Neural cell (in vitro differentiated cells): ENCODE results near the gene TYW1. TPM values are rescaled to one million over a fixed set of nuclear protein-coding genes. Genes with fewer than 3 reads are reported as not detected.
"Not testable (repeated sequence)": the region's sequence is repeated elsewhere in the genome, so short reads cannot be mapped to it uniquely, and the experiment has no call there.

ENCODE experiments used
- H2AFZ ChIP-seq: fragments of 200-600, 300-800 bp; sonication (generic), shearing (Covaris generic); 2 replicates; pipeline ENCODE4 v1.6.0; 2014; ENCODE audit warnings: low read depth, mild to moderate bottlenecking, antibody characterized with exemption, low read length, moderate library complexity
- H3F3A ChIP-seq: fragments of 200-600 bp; shearing (Covaris generic); 2 replicates; pipeline ENCODE4 v1.6.1; 2016; ENCODE audit warnings: mild to moderate bottlenecking, moderate library complexity, mixed read lengths, antibody characterized with exemption, low read length; ENCODE audit not compliant: insufficient read depth, poor library complexity, severe bottlenecking
- H3K27ac ChIP-seq: fragments of 200-600, 300-800 bp; sonication (generic), shearing (Covaris generic); 2 replicates; pipeline ENCODE4 v1.5.1; 2014; ENCODE audit warnings: mild to moderate bottlenecking, low read length, moderate library complexity
- H3K27me3 ChIP-seq: fragments of 300-800, 200-600 bp; sonication (generic), shearing (Covaris generic); 2 replicates; pipeline ENCODE4 v1.6.0; 2014; ENCODE audit warnings: mild to moderate bottlenecking, low read depth, low read length, moderate library complexity; ENCODE audit not compliant: insufficient read depth
- H3K36me3 ChIP-seq: fragments of 300-800, 200-600 bp; sonication (generic), shearing (Covaris generic); 2 replicates; pipeline ENCODE4 v1.5.1; 2014; ENCODE audit warnings: mild to moderate bottlenecking, antibody characterized with exemption, low read length, moderate library complexity; ENCODE audit not compliant: insufficient read depth
- H3K4me2 ChIP-seq: fragments of 300-800, 200-600 bp; sonication (generic), shearing (Covaris generic); 2 replicates; pipeline ENCODE4 v1.6.0; 2014; ENCODE audit warnings: mild to moderate bottlenecking, low read length
- H3K4me3 ChIP-seq: fragments of 300-800, 200-600 bp; sonication (generic), shearing (Covaris generic); 2 replicates; pipeline ENCODE4 v1.5.1; 2014; ENCODE audit warnings: mild to moderate bottlenecking, low read length, moderate library complexity
- H3K79me2 ChIP-seq: fragments of 200-600 bp; shearing (Covaris generic); replicated peaks from 2 replicates; pipeline ENCODE4 v1.6.0; 2014; ENCODE audit warnings: mild to moderate bottlenecking, low read length, moderate library complexity; ENCODE audit not compliant: insufficient read depth
- H3K9ac ChIP-seq: fragments of 300-800, 200-600 bp; sonication (generic), shearing (Covaris generic); 2 replicates; pipeline ENCODE4 v1.6.1; 2016; ENCODE audit warnings: mild to moderate bottlenecking, low read length, mixed read lengths
- H3K9me2 ChIP-seq: fragments of 200-600 bp; shearing (Covaris generic); 2 replicates; pipeline ENCODE4 v1.6.1; 2016; ENCODE audit warnings: mild to moderate bottlenecking, low read length, mixed read lengths; ENCODE audit not compliant: insufficient read depth
- H3K9me3 ChIP-seq: fragments of 200-600, 300-800 bp; sonication (generic), shearing (Covaris generic); 2 replicates; pipeline ENCODE4 v1.6.1; 2016; ENCODE audit warnings: mild to moderate bottlenecking, mixed run types, low read length, moderate library complexity, mixed read lengths
- H4K20me1 ChIP-seq: fragments of 200-600 bp; shearing (Covaris generic); 2 replicates; pipeline ENCODE4 v1.6.1; 2016; ENCODE audit warnings: mild to moderate bottlenecking, mixed run types; ENCODE audit not compliant: insufficient read depth
- polyA plus RNA-seq: library from polyadenylated mRNA; depleted of rRNA; stranded (reverse); fragments of >200 nt; gene quantifications from 2 replicates; pipeline ENCODE4 v1.2.3, GENCODE V29; 2014

Gene TYW1
- polyA plus RNA-seq, 1 donor from 2014 or later: 14.9 TPM

- not testable (repeated sequence) for H3K27me3 ChIP-seq, H3K4me2 ChIP-seq, H3K9me2 ChIP-seq, H3K79me2 ChIP-seq, H2AFZ ChIP-seq, H3K4me3 ChIP-seq, H3F3A ChIP-seq, H3K27ac ChIP-seq, H3K36me3 ChIP-seq, H3K9ac ChIP-seq, H3K9me3 ChIP-seq, H4K20me1 ChIP-seq
Measured at GRCh38 chr7:67213038-67213437, 216.4 kb downstream of the TYW1 start.

- not testable (repeated sequence) for H3K36me3 ChIP-seq, H4K20me1 ChIP-seq, H3K79me2 ChIP-seq, H3K9me2 ChIP-seq, H3K4me2 ChIP-seq, H3K4me3 ChIP-seq, H2AFZ ChIP-seq, H3K27me3 ChIP-seq, H3F3A ChIP-seq, H3K27ac ChIP-seq, H3K9me3 ChIP-seq, H3K9ac ChIP-seq
Measured at GRCh38 chr7:67223551-67223950, 226.9 kb downstream of the TYW1 start.

DNA sequence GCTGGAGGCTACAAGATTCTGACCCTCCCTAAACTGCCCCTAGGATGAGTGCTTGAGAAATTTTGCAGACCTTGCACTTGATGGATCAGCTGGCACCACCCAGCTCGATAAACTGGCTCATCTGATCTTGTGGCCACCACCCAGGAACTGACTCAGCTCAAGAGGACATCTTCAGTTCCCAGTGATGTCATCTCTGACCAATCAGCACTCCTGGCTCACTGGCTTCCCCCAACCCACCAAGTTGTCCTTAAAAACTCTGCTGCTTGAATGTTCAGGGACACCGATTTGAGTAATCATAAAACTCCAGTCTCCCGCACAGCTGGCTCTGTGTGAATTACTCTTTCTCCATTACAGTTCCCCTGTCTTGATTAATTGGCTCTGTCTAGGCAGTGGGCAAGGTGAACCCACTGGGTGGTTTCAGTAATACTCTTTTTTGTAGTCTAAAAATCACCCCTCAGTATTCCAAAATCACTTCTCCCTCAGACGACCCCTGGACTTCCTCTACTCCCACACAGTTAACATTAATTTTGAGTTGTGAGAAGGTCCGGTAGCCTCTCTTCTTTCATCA is 229.8 kb downstream of the TYW1 start:
- H3F3A ChIP-seq, H3K36me3 ChIP-seq, H3K27ac ChIP-seq, H2AFZ ChIP-seq, H4K20me1 ChIP-seq, H3K9ac ChIP-seq, H3K9me3 ChIP-seq, H3K9me2 ChIP-seq, H3K4me2 ChIP-seq, H3K4me3 ChIP-seq, H3K27me3 ChIP-seq, H3K79me2 ChIP-seq: not testable (repeated sequence)

DNA sequence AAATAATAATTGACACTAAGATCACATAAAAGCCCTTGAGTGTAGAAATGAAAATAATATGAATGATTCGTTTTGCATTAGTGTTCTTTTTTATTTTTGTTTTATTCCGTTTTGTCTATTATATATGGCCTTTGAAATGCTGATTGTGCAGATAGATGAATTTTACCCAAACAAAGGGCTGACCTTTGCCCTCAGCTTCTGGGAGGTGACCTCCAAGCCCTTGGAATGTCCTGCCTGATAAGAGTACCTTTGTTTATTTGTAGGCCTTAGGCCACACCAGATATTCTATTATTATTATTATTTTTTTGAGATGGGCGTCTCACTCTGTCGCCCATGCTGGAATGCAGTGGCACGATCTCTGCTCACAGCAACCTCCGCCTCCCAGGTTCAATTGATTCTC is 230.3 kb downstream of the TYW1 start:
- H3K4me3 ChIP-seq, H3F3A ChIP-seq, H3K27ac ChIP-seq, H3K9me2 ChIP-seq, H2AFZ ChIP-seq, H3K27me3 ChIP-seq, H3K79me2 ChIP-seq, H3K9ac ChIP-seq, H3K9me3 ChIP-seq, H4K20me1 ChIP-seq, H3K4me2 ChIP-seq, H3K36me3 ChIP-seq: not testable (repeated sequence)

GRCh38 chr7:67229018-67229417 is 232.4 kb downstream of the TYW1 start:
- H4K20me1 ChIP-seq, H3F3A ChIP-seq, H3K27ac ChIP-seq, H3K36me3 ChIP-seq, H3K4me3 ChIP-seq, H3K27me3 ChIP-seq, H3K9ac ChIP-seq, H2AFZ ChIP-seq, H3K4me2 ChIP-seq, H3K79me2 ChIP-seq, H3K9me3 ChIP-seq, H3K9me2 ChIP-seq: not testable (repeated sequence)

GRCh38 chr7:67230029-67230428 is 233.4 kb downstream of the TYW1 start:
- not testable (repeated sequence) for H3K4me3 ChIP-seq, H4K20me1 ChIP-seq, H3K27me3 ChIP-seq, H3K9ac ChIP-seq, H3K9me2 ChIP-seq, H3K4me2 ChIP-seq, H3K27ac ChIP-seq, H3K79me2 ChIP-seq, H3F3A ChIP-seq, H3K9me3 ChIP-seq, H3K36me3 ChIP-seq, H2AFZ ChIP-seq

DNA sequence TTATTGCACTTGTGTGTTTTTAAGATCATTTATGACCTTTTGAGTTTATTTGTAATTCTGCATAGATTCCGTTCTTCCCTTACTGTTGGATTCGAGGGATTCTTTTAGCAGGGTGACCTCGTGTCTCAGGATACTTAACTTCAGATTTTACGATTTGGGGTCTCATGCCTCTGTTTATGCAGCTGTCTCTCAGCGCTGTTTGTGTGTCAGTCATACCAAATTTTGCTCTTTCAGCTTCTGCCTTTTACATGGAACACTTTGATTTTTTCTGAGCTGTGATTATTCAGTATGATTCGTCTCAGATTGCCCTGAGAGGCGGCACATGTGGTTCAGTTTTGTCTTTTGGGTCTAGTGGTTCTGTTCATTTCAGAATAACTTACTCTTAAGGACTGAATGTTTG is 236.9 kb downstream of the TYW1 start:
- H3F3A ChIP-seq, H3K9me3 ChIP-seq, H3K4me3 ChIP-seq, H3K27ac ChIP-seq, H3K9ac ChIP-seq, H3K4me2 ChIP-seq, H3K79me2 ChIP-seq, H4K20me1 ChIP-seq, H3K36me3 ChIP-seq, H3K27me3 ChIP-seq, H3K9me2 ChIP-seq, H2AFZ ChIP-seq: not testable (repeated sequence)

DNA sequence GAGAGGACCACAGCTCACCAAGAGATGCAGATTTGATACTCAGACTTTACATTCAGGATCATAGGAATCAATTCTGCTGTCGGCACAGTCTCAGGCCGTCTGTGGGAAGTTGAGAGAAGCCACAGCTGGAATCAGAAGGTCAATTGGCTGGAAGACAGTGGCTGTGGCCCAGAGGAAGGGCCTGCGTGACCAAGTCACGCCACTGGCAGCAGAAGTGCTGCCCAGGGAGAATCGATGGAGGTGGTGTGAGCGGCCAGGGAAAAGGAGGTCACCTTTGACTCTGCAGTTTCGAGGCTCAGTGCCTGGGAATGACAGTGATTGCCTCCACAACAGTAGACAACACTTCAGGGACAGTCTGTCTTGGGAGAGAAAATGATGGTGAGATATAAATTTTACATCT is 239.6 kb downstream of the TYW1 start:
- not testable (repeated sequence) for H3K9ac ChIP-seq, H3K36me3 ChIP-seq, H3K27me3 ChIP-seq, H4K20me1 ChIP-seq, H3K4me2 ChIP-seq, H3K4me3 ChIP-seq, H3K27ac ChIP-seq, H2AFZ ChIP-seq, H3K79me2 ChIP-seq, H3K9me2 ChIP-seq, H3F3A ChIP-seq, H3K9me3 ChIP-seq
